ENCODE measurements around the gene SUGCT.
"Not testable (repeated sequence)": the region's sequence is repeated elsewhere in the genome, so short reads cannot be mapped to it uniquely, and the experiment has no call there.

The SUGCT gene

GRCh38 chr7:40595832-40596231, 461.0 kb downstream of the SUGCT start:
- Mint-ChIP-seq H3K27ac (no peak overlapping the region), H3K36me3 (ENCODE audit: low read depth) (no peaks in the 10 kb centered on the region), H3K27me3 (ENCODE audit: low read depth) (no peaks in the 10 kb centered on the region), H3K4me3 (no peak overlapping the region), H3K9me3 (peaks cover 10% of the 10 kb centered on the region), H3K4me1 (peaks cover 5% of the 10 kb centered on the region)
- TF ChIP-seq CTCF (IDR thresholded peaks at IDR 0.05; ENCODE audit: unreplicated experiment in 3 of 3), result no peak

- H3K27ac Mint-ChIP-seq, result no peak overlapping the region
- H3K36me3 Mint-ChIP-seq (ENCODE audit: low read depth), result no peaks in the 10 kb centered on the region
- H3K27me3 Mint-ChIP-seq (ENCODE audit: low read depth), result no peaks in the 10 kb centered on the region
- peaks cover 6% of the 10 kb centered on the region for H3K9me3 Mint-ChIP-seq
- H3K4me1 Mint-ChIP-seq, result peaks cover 5% of the 10 kb centered on the region
- H3K4me3 Mint-ChIP-seq, result no peak overlapping the region
- TF ChIP-seq CTCF (IDR thresholded peaks at IDR 0.05; ENCODE audit: unreplicated experiment in 3 of 3), result no peak
These were observed 462.7 kb downstream of the SUGCT start for GRCh38 chr7:40597517-40597916.

GRCh38 chr7:40598915-40599314, 464.1 kb downstream of the SUGCT start:
- peaks cover 4% of the 10 kb centered on the region for H3K9me3 Mint-ChIP-seq
- H3K27ac Mint-ChIP-seq, result no peak overlapping the region
- no peaks in the 10 kb centered on the region for H3K36me3 Mint-ChIP-seq (ENCODE audit: low read depth)
- no peak for TF ChIP-seq CTCF (IDR thresholded peaks at IDR 0.05; ENCODE audit: unreplicated experiment in 3 of 3)
- H3K27me3 Mint-ChIP-seq (ENCODE audit: low read depth), result no peaks in the 10 kb centered on the region
- H3K4me3 Mint-ChIP-seq, result no peak overlapping the region
- peaks cover 5% of the 10 kb centered on the region for H3K4me1 Mint-ChIP-seq

- no peaks in the 10 kb centered on the region for H3K36me3 Mint-ChIP-seq (ENCODE audit: low read depth)
- TF ChIP-seq CTCF (IDR thresholded peaks at IDR 0.05; ENCODE audit: unreplicated experiment in 3 of 3), result no peak
- H3K27ac Mint-ChIP-seq, result no peak overlapping the region
- peaks cover 12% of the 10 kb centered on the region for H3K4me1 Mint-ChIP-seq
- H3K9me3 Mint-ChIP-seq, result no peaks in the 10 kb centered on the region
- no peaks in the 10 kb centered on the region for H3K27me3 Mint-ChIP-seq (ENCODE audit: low read depth)
- H3K4me3 Mint-ChIP-seq, result no peak overlapping the region
These were observed 465.0 kb downstream of the SUGCT start for GRCh38 chr7:40599836-40600235.

GRCh38 chr7:40602351-40602750, 467.5 kb downstream of the SUGCT start:
- H3K27ac Mint-ChIP-seq; H3K36me3 Mint-ChIP-seq (ENCODE audit: low read depth); H3K4me3 Mint-ChIP-seq; H3K9me3 Mint-ChIP-seq; H3K27me3 Mint-ChIP-seq (ENCODE audit: low read depth); H3K4me1 Mint-ChIP-seq: not testable (repeated sequence)

GRCh38 chr7:40604601-40605438, 470.0 kb downstream of the SUGCT start:
- H3K4me3 Mint-ChIP-seq, result no peak overlapping the region
- TF ChIP-seq CTCF (IDR thresholded peaks at IDR 0.05; ENCODE audit: unreplicated experiment in 3 of 3), result peak; percentile 66 to 76 (median 68)
- peaks cover 6% of the 10 kb centered on the region for H3K4me1 Mint-ChIP-seq
- H3K27ac Mint-ChIP-seq, result no peak overlapping the region
- no peaks in the 10 kb centered on the region for H3K36me3 Mint-ChIP-seq (ENCODE audit: low read depth)
- no peaks in the 10 kb centered on the region for H3K9me3 Mint-ChIP-seq
- H3K27me3 Mint-ChIP-seq (ENCODE audit: low read depth), result no peaks in the 10 kb centered on the region
